Transverse colon (tissue), 4 donors: ENCODE results near the gene LRBA.

Experiments
- EP300 ChIP-seq: sonication (generic); formaldehyde crosslinking; IDR thresholded peaks from one replicate; pipeline ENCODE4 v1.6.1; 2017; ENCODE audit warnings: antibody characterized with exemption, low read depth
- POLR2A ChIP-seq: fragments of 450-650 bp; IDR thresholded peaks from one replicate; pipeline ENCODE4 v1.6.1; 2016; ENCODE audit warnings: antibody characterized with exemption, mild to moderate bottlenecking, moderate library complexity
- POLR2AphosphoS5 ChIP-seq, 3 donors: sonication (generic); formaldehyde crosslinking; IDR thresholded peaks; one replicate each; pipeline ENCODE4 v1.6.1; 2016; ENCODE audit warnings: antibody characterized with exemption in 3 of 3
- TF ChIP-seq, protein P1 (sequence below), 5 experiments: fragments of 200-600 bp in 3 of 5; fragments of 450-650 bp in 2 of 5; sonication (generic) in 3 of 5; IDR thresholded peaks; 1 replicate in 2 of 5; 2 replicates in 3 of 5; pipeline ENCODE4 v1.5.1; 2016 to 2017; ENCODE audit warnings: antibody characterized with exemption in 5 of 5, inconsistent platforms in 3 of 5, mild to moderate bottlenecking in 2 of 5, moderate library complexity in 1 of 5

DNA sequence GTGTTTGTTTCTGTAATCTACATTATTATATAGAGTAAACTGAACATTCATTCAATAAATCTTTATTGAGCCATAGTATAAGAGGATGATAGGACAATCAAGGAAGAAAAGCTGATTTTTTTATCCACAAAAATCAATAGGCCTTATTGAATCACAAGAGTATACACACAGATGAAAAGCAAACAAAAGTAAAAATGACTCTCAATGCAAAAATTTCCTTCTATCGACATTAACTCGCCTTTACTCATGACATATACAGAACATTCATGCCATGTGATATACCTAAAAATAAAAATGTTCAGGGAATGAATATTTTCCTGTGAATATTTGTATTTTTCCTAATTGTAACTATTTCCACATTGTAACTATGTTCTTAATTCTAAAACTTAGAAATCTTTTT lies 161.2 kb downstream of the LRBA start:
- TF ChIP-seq POLR2AphosphoS5 (IDR thresholded peaks at IDR 0.05) = no peak
- TF ChIP-seq, protein P1, sequence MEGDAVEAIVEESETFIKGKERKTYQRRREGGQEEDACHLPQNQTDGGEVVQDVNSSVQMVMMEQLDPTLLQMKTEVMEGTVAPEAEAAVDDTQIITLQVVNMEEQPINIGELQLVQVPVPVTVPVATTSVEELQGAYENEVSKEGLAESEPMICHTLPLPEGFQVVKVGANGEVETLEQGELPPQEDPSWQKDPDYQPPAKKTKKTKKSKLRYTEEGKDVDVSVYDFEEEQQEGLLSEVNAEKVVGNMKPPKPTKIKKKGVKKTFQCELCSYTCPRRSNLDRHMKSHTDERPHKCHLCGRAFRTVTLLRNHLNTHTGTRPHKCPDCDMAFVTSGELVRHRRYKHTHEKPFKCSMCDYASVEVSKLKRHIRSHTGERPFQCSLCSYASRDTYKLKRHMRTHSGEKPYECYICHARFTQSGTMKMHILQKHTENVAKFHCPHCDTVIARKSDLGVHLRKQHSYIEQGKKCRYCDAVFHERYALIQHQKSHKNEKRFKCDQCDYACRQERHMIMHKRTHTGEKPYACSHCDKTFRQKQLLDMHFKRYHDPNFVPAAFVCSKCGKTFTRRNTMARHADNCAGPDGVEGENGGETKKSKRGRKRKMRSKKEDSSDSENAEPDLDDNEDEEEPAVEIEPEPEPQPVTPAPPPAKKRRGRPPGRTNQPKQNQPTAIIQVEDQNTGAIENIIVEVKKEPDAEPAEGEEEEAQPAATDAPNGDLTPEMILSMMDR (IDR thresholded peaks at IDR 0.05) = no peak
- TF ChIP-seq EP300 = no peak
- TF ChIP-seq POLR2A = no peak
